Measurements from ENCODE around the gene PPP1R16B.
A peak's percentile ranks its signal among the peaks of the same experiment; 100 is the strongest.

The PPP1R16B gene

GRCh38 chr20:38853759-38854158 lies 48.3 kb downstream of the PPP1R16B start:
- Histone ChIP-seq H3K4me1 (ENCODE audit: control insufficient read depth, insufficient read depth, low read depth, low read length) (no peaks in the 10 kb centered on the region), H3K18ac (ENCODE audit: low read depth in 1 of 2, low read length in 2 of 2) (no peak overlapping the region), H3K36me3 (ENCODE audit: control insufficient read depth in 1 of 2, insufficient read depth in 2 of 2, low read depth in 1 of 2, low read length in 2 of 2) (no peaks in the 10 kb centered on the region), H2BK12ac (ENCODE audit: low read length in 2 of 2) (no peak overlapping the region), H3K9ac (ENCODE audit: low read length) (no peak overlapping the region), H3K4me2 (ENCODE audit: low read length, poor library complexity, severe bottlenecking) (no peak overlapping the region), H4K91ac (ENCODE audit: low read length) (no peak overlapping the region), H3K4ac (ENCODE audit: low read depth in 1 of 2, low read length in 2 of 2) (no peak overlapping the region), H3K79me1 (replicated peaks; ENCODE audit: low read length, poor library complexity, severe bottlenecking) (no peaks in the 10 kb centered on the region), H4K8ac (ENCODE audit: low read length) (no peak overlapping the region), H2AK5ac (ENCODE audit: low read length, severe bottlenecking) (no peak overlapping the region), H3K9me3 (ENCODE audit: control insufficient read depth, low read length) (no peaks in the 10 kb centered on the region), H3K23ac (ENCODE audit: low read length in 2 of 2) (no peak overlapping the region), H2BK120ac (ENCODE audit: low read depth, low read length) (no peak overlapping the region), H3K14ac (ENCODE audit: low read length in 2 of 2) (no peak overlapping the region), H3K27ac (ENCODE audit: low read length, poor library complexity, severe bottlenecking) (no peak overlapping the region), H2BK15ac (ENCODE audit: low read depth, poor library complexity, severe bottlenecking) (no peak overlapping the region), H2BK5ac (ENCODE audit: low read depth, low read length, poor library complexity, severe bottlenecking) (no peak overlapping the region), H3K27me3 (ENCODE audit: control insufficient read depth in 1 of 2, insufficient read depth in 1 of 2, low read length in 2 of 2) (peaks cover 18 to 30% of the 10 kb centered on the region in 2 experiments), H2AFZ (ENCODE audit: low read depth, low read length) (no peak overlapping the region), H3K4me3 (ENCODE audit: insufficient read depth in 1 of 2, low read depth in 1 of 2, low read length in 2 of 2) (no peak overlapping the region)
- WGBS: 89% methylated on average over 7 of the region's 8 CpGs
- DNase-seq: no peak

- Histone ChIP-seq H2BK5ac (ENCODE audit: low read depth, low read length, poor library complexity, severe bottlenecking) (no peak overlapping the region), H2BK15ac (ENCODE audit: low read depth, poor library complexity, severe bottlenecking) (no peak overlapping the region), H3K4me3 (ENCODE audit: insufficient read depth in 1 of 2, low read depth in 1 of 2, low read length in 2 of 2) (no peak overlapping the region), H2AK5ac (ENCODE audit: low read length, severe bottlenecking) (no peak overlapping the region), H2BK12ac (ENCODE audit: low read length in 2 of 2) (no peak overlapping the region), H3K4me1 (ENCODE audit: control insufficient read depth, insufficient read depth, low read depth, low read length) (no peaks in the 10 kb centered on the region), H4K8ac (ENCODE audit: low read length) (no peak overlapping the region), H3K9ac (ENCODE audit: low read length) (no peak overlapping the region), H3K18ac (ENCODE audit: low read depth in 1 of 2, low read length in 2 of 2) (no peak overlapping the region), H2BK120ac (ENCODE audit: low read depth, low read length) (no peak overlapping the region), H3K79me1 (replicated peaks; ENCODE audit: low read length, poor library complexity, severe bottlenecking) (no peaks in the 10 kb centered on the region), H3K4ac (ENCODE audit: low read depth in 1 of 2, low read length in 2 of 2) (no peak overlapping the region), H3K23ac (ENCODE audit: low read length in 2 of 2) (no peak overlapping the region), H3K27me3 (ENCODE audit: control insufficient read depth in 1 of 2, insufficient read depth in 1 of 2, low read length in 2 of 2) (peaks cover 15 to 30% of the 10 kb centered on the region in 2 experiments), H4K91ac (ENCODE audit: low read length) (no peak overlapping the region), H3K36me3 (ENCODE audit: control insufficient read depth in 1 of 2, insufficient read depth in 2 of 2, low read depth in 1 of 2, low read length in 2 of 2) (no peaks in the 10 kb centered on the region), H3K9me3 (ENCODE audit: control insufficient read depth, low read length) (no peaks in the 10 kb centered on the region), H3K14ac (ENCODE audit: low read length in 2 of 2) (no peak overlapping the region), H2AFZ (ENCODE audit: low read depth, low read length) (no peak overlapping the region), H3K4me2 (ENCODE audit: low read length, poor library complexity, severe bottlenecking) (no peak overlapping the region), H3K27ac (ENCODE audit: low read length, poor library complexity, severe bottlenecking) (no peak overlapping the region)
- no peak for DNase-seq
- 69% methylated on average over 2 of the region's 3 CpGs for WGBS
Observed at GRCh38 chr20:38854654-38855066, 49.2 kb downstream of the PPP1R16B start.

GRCh38 chr20:38855356-38855755 lies 49.9 kb downstream of the PPP1R16B start:
- H2BK120ac ChIP-seq (ENCODE audit: low read depth, low read length): no peak overlapping the region
- no peaks in the 10 kb centered on the region for H3K36me3 ChIP-seq (ENCODE audit: control insufficient read depth in 1 of 2, insufficient read depth in 2 of 2, low read depth in 1 of 2, low read length in 2 of 2)
- 92% methylated on average over 5 of the region's 5 CpGs for WGBS

GRCh38 chr20:38856570-38856969 lies 51.1 kb downstream of the PPP1R16B start:
- H2AK5ac ChIP-seq (ENCODE audit: low read length, severe bottlenecking): no peak overlapping the region
- no peak for DNase-seq
- 78% methylated on average over 2 of the region's 2 CpGs for WGBS
- H3K27ac ChIP-seq (ENCODE audit: low read length, poor library complexity, severe bottlenecking): no peak overlapping the region
- no peak overlapping the region for H2AFZ ChIP-seq (ENCODE audit: low read depth, low read length)
- H4K8ac ChIP-seq (ENCODE audit: low read length): no peak overlapping the region
- no peak overlapping the region for H3K4me2 ChIP-seq (ENCODE audit: low read length, poor library complexity, severe bottlenecking)
- H3K23ac ChIP-seq (ENCODE audit: low read length in 2 of 2): no peak overlapping the region
- H3K4me1 ChIP-seq (ENCODE audit: control insufficient read depth, insufficient read depth, low read depth, low read length): no peaks in the 10 kb centered on the region
- H2BK120ac ChIP-seq (ENCODE audit: low read depth, low read length): no peak overlapping the region
- no peak overlapping the region for H4K91ac ChIP-seq (ENCODE audit: low read length)
- H2BK12ac ChIP-seq (ENCODE audit: low read length in 2 of 2): no peak overlapping the region
- no peaks in the 10 kb centered on the region for H3K79me1 ChIP-seq (replicated peaks; ENCODE audit: low read length, poor library complexity, severe bottlenecking)
- H3K9me3 ChIP-seq (ENCODE audit: control insufficient read depth, low read length): no peaks in the 10 kb centered on the region
- no peak overlapping the region for H3K9ac ChIP-seq (ENCODE audit: low read length)
- H3K4me3 ChIP-seq (ENCODE audit: insufficient read depth in 1 of 2, low read depth in 1 of 2, low read length in 2 of 2): no peak overlapping the region
- H3K18ac ChIP-seq (ENCODE audit: low read depth in 1 of 2, low read length in 2 of 2): no peak overlapping the region
- H3K27me3 ChIP-seq (ENCODE audit: control insufficient read depth in 1 of 2, insufficient read depth in 1 of 2, low read length in 2 of 2): peaks cover 13 to 28% of the 10 kb centered on the region in 2 experiments
- H2BK15ac ChIP-seq (ENCODE audit: low read depth, poor library complexity, severe bottlenecking): no peak overlapping the region
- H3K36me3 ChIP-seq (ENCODE audit: control insufficient read depth in 1 of 2, insufficient read depth in 2 of 2, low read depth in 1 of 2, low read length in 2 of 2): no peaks in the 10 kb centered on the region
- no peak overlapping the region for H3K4ac ChIP-seq (ENCODE audit: low read depth in 1 of 2, low read length in 2 of 2)
- H3K14ac ChIP-seq (ENCODE audit: low read length in 2 of 2): no peak overlapping the region
- H2BK5ac ChIP-seq (ENCODE audit: low read depth, low read length, poor library complexity, severe bottlenecking): no peak overlapping the region

More at GRCh38 chr20:38855356-38855755, 49.9 kb downstream of the PPP1R16B start:
- no peak overlapping the region for H4K8ac ChIP-seq (ENCODE audit: low read length)
- no peaks in the 10 kb centered on the region for H3K4me1 ChIP-seq (ENCODE audit: control insufficient read depth, insufficient read depth, low read depth, low read length)
- H3K9me3 ChIP-seq (ENCODE audit: control insufficient read depth, low read length): no peaks in the 10 kb centered on the region
- H2AFZ ChIP-seq (ENCODE audit: low read depth, low read length): no peak overlapping the region
- H3K27me3 ChIP-seq (ENCODE audit: control insufficient read depth in 1 of 2, insufficient read depth in 1 of 2, low read length in 2 of 2): peaks cover 13 to 25% of the 10 kb centered on the region in 2 experiments
- no peak overlapping the region for H3K18ac ChIP-seq (ENCODE audit: low read depth in 1 of 2, low read length in 2 of 2)
- no peak overlapping the region for H2BK5ac ChIP-seq (ENCODE audit: low read depth, low read length, poor library complexity, severe bottlenecking)
- H2AK5ac ChIP-seq (ENCODE audit: low read length, severe bottlenecking): no peak overlapping the region
- no peak overlapping the region for H3K23ac ChIP-seq (ENCODE audit: low read length in 2 of 2)
- H3K4ac ChIP-seq (ENCODE audit: low read depth in 1 of 2, low read length in 2 of 2): no peak overlapping the region
- H3K4me2 ChIP-seq (ENCODE audit: low read length, poor library complexity, severe bottlenecking): no peak overlapping the region
- H3K4me3 ChIP-seq (ENCODE audit: insufficient read depth in 1 of 2, low read depth in 1 of 2, low read length in 2 of 2): no peak overlapping the region
- no peak overlapping the region for H3K27ac ChIP-seq (ENCODE audit: low read length, poor library complexity, severe bottlenecking)
- DNase-seq: no peak
- no peak overlapping the region for H2BK12ac ChIP-seq (ENCODE audit: low read length in 2 of 2)
- no peak overlapping the region for H4K91ac ChIP-seq (ENCODE audit: low read length)
- no peak overlapping the region for H3K9ac ChIP-seq (ENCODE audit: low read length)
- H2BK15ac ChIP-seq (ENCODE audit: low read depth, poor library complexity, severe bottlenecking): no peak overlapping the region
- no peaks in the 10 kb centered on the region for H3K79me1 ChIP-seq (replicated peaks; ENCODE audit: low read length, poor library complexity, severe bottlenecking)
- peak overlapping the region in 1 of 2 experiments; percentile 44 for H3K14ac ChIP-seq (ENCODE audit: low read length in 2 of 2)
